HG03558 (cell line): Measurements from ENCODE around the gene RCN1.

ENCODE experiments used
- ATAC-seq: cut with Tn5 transposase; IDR thresholded peaks from one replicate; pipeline ENCODE4 v1.9.1; 2021; ENCODE audit warnings: moderate number of reproducible peaks; ENCODE audit not compliant: unreplicated experiment; ENCODE audit errors: extremely low read depth

RCN1 gene

GRCh38 chr11:32148895-32149294 lies 58.0 kb downstream of the RCN1 start:
- no peak for ATAC-seq

- ATAC-seq = no peak
Observed at GRCh38 chr11:32149748-32150147, 58.9 kb downstream of the RCN1 start.

DNA sequence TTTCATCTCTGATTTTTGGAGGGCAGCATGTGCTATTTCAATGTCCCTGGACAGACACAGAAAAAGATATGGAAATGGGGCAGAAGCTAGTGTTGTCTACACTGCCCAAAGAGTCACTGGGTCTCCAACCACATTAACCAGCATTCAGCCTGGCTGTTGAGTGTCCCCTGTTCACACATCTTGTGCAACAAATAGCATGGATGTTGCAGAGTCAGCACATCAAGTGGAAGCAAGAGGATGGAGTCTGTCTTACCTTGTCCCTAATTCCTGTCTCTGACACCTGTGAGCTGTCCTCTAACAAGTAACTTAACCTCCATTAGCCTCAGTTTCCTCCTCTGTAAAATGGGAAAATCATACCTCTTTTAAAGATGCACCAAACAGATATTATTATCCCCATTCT lies 60.2 kb downstream of the RCN1 start:
- no peak for ATAC-seq

DNA sequence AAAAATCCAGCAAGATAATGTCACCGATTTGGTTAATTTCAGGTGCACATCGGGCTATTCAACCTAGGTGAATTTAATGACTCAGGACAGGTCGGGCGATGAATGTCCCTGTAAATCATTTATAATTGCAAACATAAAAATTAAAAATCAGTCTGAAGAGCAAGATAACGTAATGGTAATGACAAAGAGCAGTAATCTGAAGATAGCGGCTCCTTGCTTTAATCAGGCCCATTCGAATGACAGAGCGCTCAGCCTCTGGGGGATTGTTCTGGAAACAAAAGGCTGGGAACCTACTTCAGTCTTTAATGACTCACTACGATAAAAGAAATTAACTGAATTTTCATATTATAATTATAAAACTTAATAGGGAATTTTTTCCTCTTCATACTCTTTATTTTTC lies 61.3 kb downstream of the RCN1 start:
- no peak for ATAC-seq

DNA sequence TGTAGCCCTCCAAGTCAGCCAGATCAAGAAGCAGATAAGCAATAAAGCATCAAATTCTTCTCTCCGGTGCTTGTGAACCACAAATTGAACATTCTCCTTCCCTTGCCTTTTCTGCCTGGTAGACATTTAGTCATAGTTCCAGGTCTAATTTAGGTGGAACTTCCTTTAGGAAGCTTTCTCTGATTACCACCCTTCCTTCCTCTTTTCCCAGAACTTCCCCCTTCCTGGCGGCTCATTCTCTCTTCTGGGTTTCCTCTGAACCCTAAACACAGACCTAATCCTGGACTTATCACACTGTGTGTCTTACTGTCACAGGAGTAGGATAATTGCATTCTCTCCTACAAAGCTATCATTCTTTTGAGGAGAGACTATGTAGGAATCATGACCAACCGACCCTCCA lies 61.9 kb downstream of the RCN1 start:
- ATAC-seq = no peak

DNA sequence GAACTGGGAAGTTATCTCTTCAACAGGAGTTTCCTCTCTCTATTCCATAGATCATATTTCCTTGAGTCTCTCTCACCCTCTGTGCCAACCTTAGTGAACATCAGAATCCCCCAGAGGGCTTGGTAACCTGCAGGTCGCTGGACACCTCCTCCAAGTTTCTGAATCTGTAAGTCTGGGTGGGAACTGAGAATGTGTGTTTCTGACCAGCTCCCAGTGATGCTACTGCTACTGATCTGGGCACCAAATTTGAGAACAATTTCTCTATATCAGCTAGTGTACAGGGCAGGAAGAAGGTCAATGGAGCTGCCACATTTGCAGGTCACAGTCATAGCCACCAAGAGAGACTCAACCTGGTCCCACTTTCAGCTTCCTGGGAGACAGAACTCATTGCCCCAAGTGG lies 62.9 kb downstream of the RCN1 start:
- no peak for ATAC-seq

- no peak for ATAC-seq
Observed at GRCh38 chr11:32154275-32154674, 63.4 kb downstream of the RCN1 start.
